Glutamatergic neuron (in vitro differentiated cells): ENCODE measurements around the gene AANAT. TPM values are rescaled to one million over a fixed set of nuclear protein-coding genes. Genes with fewer than 3 reads are reported as not detected.

Source experiments
- DNase-seq: peaks from one replicate; pipeline ENCODE4 v3.0.0; 2022
- H3K27ac Mint-ChIP-seq: one replicate; pipeline ENCODE4 v1.8.0; 2020; ENCODE audit warnings: mild to moderate bottlenecking, mixed read lengths, inconsistent platforms; ENCODE audit not compliant: unreplicated experiment
- H3K27me3 Mint-ChIP-seq: one replicate; pipeline ENCODE4 v1.8.0; 2020; ENCODE audit warnings: mild to moderate bottlenecking, moderate library complexity, mixed read lengths, inconsistent platforms; ENCODE audit not compliant: unreplicated experiment
- H3K36me3 Mint-ChIP-seq: one replicate; pipeline ENCODE4 v1.8.0; 2020; ENCODE audit warnings: mild to moderate bottlenecking, mixed read lengths, inconsistent platforms; ENCODE audit not compliant: unreplicated experiment
- H3K4me1 Mint-ChIP-seq: one replicate; pipeline ENCODE4 v1.8.0; 2020; ENCODE audit warnings: mild to moderate bottlenecking, low read depth, mixed read lengths, inconsistent platforms; ENCODE audit not compliant: unreplicated experiment
- H3K4me3 Mint-ChIP-seq: one replicate; pipeline ENCODE4 v1.8.0; 2020; ENCODE audit warnings: mild to moderate bottlenecking, mixed read lengths, inconsistent platforms; ENCODE audit not compliant: unreplicated experiment
- H3K9me3 Mint-ChIP-seq: one replicate; pipeline ENCODE4 v1.8.0; 2020; ENCODE audit warnings: mild to moderate bottlenecking, moderate library complexity, mixed read lengths, inconsistent platforms; ENCODE audit not compliant: unreplicated experiment
- total RNA-seq: library from RNA; stranded (reverse); fragmentation: NEBNext Ultra II Directional; extraction: Animal tissue kit (Norgen Biotek cat#: 25700); gene quantifications from one replicate; pipeline ENCODE4 v1.2.1, GENCODE V29; 2021; ENCODE audit not compliant: unreplicated experiment
- TF ChIP-seq, protein P1 (sequence below): fragments of 200-600 bp; sonication (generic); IDR thresholded peaks from one replicate; pipeline ENCODE4 v1.5.0; 2021; ENCODE audit not compliant: partially characterized antibody, unreplicated experiment

AANAT gene
- total RNA-seq, 1 donor from 2014 or later: 0.39 TPM

DNA sequence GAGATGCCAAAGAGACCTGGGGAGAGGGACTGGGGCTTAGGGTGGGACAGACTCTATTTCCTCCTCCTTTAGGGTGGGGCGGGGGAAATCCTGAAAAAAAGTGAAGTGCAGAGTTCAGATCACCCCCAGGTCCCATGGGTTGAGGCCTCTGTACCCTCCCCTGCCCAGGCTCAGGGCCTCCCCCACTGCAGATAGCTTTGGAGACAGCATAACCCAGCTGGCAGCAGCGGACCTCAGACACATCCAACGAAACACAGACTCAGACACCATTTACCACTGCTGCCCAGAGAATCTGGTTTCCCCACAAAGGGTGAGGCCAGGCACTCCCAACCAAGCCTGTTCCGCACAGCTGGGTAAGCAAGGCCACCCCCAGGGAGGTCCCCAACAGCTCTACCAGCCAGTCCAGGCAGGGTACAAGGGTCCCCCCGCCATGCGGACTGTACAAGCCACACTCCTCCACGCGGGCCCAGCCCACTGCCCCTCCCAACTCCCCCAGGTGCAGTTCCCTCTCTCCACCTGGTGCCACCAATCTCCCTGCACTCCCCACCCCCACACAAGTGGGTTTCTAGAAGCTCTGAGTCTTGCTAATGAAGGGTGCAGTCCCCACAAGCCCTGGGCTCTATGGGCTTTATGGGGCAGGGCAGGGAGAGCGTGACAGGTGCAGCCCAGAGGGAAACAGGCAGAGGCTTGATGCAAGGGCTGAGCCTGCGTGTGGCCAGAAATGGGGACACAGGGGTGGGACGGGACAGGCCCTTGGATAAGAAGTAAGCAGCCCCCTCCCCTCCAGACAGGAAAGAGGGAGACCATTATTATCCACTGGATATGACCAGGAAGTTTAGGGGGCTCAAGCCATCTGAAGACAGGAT is 25.0 kb downstream of the AANAT start:
- H3K4me1 Mint-ChIP-seq: peaks cover 9% of the 10 kb centered on the region
- TF ChIP-seq, protein P1, sequence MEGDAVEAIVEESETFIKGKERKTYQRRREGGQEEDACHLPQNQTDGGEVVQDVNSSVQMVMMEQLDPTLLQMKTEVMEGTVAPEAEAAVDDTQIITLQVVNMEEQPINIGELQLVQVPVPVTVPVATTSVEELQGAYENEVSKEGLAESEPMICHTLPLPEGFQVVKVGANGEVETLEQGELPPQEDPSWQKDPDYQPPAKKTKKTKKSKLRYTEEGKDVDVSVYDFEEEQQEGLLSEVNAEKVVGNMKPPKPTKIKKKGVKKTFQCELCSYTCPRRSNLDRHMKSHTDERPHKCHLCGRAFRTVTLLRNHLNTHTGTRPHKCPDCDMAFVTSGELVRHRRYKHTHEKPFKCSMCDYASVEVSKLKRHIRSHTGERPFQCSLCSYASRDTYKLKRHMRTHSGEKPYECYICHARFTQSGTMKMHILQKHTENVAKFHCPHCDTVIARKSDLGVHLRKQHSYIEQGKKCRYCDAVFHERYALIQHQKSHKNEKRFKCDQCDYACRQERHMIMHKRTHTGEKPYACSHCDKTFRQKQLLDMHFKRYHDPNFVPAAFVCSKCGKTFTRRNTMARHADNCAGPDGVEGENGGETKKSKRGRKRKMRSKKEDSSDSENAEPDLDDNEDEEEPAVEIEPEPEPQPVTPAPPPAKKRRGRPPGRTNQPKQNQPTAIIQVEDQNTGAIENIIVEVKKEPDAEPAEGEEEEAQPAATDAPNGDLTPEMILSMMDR: no peak
- no peaks in the 10 kb centered on the region for H3K9me3 Mint-ChIP-seq
- peak overlapping the region; percentile 55 for H3K4me3 Mint-ChIP-seq
- peaks cover 2% of the 10 kb centered on the region for H3K27me3 Mint-ChIP-seq
- no peak overlapping the region for H3K27ac Mint-ChIP-seq
- H3K36me3 Mint-ChIP-seq: no peaks in the 10 kb centered on the region
- DNase-seq: no peak

DNA sequence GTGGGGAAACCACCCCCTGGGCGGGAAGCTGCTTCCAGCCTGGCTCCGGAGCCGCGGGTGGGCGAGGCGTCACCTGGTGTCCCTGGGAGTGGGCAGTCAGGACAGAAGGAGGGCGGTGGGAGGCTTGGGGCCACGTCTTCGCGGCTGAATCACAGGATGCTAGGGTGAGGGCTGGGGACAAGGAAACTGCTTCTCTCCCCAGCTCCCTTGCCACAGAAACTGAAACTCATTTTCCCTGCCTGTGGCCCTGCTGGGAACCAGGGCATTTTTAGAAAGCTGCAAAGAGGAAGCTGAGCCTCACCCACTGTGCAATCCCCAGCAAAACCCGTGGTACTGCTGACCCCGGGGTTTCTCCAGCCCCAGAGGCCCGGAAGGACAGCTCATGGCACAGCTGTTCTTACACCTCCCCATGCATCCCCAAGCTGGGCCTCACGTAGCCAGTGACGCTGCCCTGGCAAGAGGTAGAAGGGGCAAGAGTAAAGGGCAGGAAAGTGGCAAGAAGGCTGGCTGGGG is 25.6 kb downstream of the AANAT start:
- no peak for DNase-seq
- H3K27me3 Mint-ChIP-seq: peaks cover 2% of the 10 kb centered on the region
- peaks cover 12% of the 10 kb centered on the region for H3K4me1 Mint-ChIP-seq
- TF ChIP-seq, protein P1: no peak
- no peaks in the 10 kb centered on the region for H3K36me3 Mint-ChIP-seq
- no peaks in the 10 kb centered on the region for H3K9me3 Mint-ChIP-seq
- no peak overlapping the region for H3K27ac Mint-ChIP-seq
- H3K4me3 Mint-ChIP-seq: no peak overlapping the region

DNA sequence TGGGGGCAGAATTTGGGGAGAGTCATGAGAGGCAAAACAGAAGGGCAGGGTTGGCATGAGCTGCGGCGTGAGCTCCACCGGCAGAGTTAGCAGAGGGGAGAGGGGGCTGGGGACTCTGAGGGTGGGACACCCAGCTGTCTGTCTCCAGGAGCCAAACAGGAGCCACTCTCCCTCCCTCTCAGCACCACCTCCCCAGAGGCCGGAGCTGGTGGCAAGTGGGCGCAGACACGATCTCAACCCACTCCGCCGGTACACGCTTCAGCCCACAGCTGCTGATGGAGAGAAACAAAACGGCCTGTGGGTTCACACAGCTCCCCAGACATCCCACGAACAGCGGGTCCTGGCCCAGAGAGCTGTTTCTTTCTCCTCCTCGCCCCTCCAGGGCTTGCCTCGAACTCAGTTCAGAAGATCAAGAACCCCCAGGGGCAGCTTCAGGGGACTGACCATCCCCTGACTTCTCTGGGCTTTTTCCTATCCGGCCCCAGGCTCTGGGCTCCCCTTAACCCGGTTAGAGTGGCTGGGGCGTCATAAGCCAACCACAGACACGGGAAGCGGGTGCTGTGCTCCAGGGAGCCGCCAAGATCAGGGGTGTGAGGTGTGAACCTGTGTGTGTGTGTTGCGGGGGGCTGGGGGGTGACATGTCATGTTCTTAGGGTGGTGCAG is 26.2 kb downstream of the AANAT start:
- no peaks in the 10 kb centered on the region for H3K36me3 Mint-ChIP-seq
- H3K27me3 Mint-ChIP-seq: peaks cover 5% of the 10 kb centered on the region
- no peak overlapping the region for H3K4me3 Mint-ChIP-seq
- no peak for DNase-seq
- H3K9me3 Mint-ChIP-seq: peaks cover 2% of the 10 kb centered on the region
- TF ChIP-seq, protein P1: no peak
- no peak overlapping the region for H3K27ac Mint-ChIP-seq
- H3K4me1 Mint-ChIP-seq: peaks cover 18% of the 10 kb centered on the region

DNA sequence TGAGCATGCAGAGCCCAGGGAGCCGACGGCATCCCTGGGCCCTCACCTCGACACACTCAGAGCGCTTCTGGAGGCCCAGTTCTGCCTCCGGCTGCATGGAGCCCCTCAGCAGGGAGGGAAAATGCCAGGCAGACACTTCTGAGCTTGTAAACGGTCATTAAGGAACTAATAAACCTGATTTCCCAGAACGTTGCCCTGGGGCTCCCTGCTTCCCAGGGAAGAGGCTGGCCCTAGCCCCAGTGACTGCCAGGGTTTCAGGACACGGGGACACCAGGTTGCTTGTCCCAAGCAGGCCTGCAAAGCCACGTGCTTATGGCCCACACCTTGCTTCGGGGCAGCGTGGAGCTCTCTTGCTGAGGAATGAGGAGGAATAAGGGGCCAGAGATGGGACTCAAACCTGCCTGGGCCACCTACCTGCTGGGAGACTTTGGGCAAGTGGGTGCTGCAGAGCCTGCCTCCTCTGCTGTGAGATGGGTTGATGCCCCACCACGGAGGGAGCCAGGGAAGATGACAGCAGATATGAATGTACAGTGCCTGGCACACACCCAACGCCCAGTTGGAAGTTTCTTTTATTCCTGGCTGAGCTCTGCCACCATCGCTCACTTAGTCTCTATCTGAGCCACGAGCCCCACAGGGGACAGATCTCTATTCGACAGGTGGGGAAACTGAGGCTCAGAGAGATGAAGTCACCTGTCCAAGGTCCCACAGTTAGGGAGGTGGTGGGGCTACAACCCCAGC is 28.4 kb downstream of the AANAT start:
- TF ChIP-seq, protein P1: no peak
- Mint-ChIP-seq H3K36me3 (no peaks in the 10 kb centered on the region), H3K27me3 (peaks cover 10% of the 10 kb centered on the region), H3K4me1 (peaks cover 25% of the 10 kb centered on the region), H3K9me3 (peaks cover 7% of the 10 kb centered on the region), H3K4me3 (no peak overlapping the region), H3K27ac (no peak overlapping the region)
- DNase-seq: no peak
